SK-N-SH treated with all-trans-retinoic acid at 6 μM for 48 hours (cell line): Measurements from ENCODE around the gene UNC5B.

Source experiments
- ATAC-seq: fragments of 200-7000 bp; cut with Tn5 transposase; 3 replicates; pipeline ENCODE4 v1.9.1; 2020; ENCODE audit warnings: mild to moderate bottlenecking, moderate library complexity
- ARNTL ChIP-seq: fragments of 450-650 bp; formaldehyde crosslinking; IDR thresholded peaks from 2 replicates; pipeline ENCODE4 v1.5.0; 2020; ENCODE audit warnings: low read depth, mild to moderate bottlenecking, moderate library complexity, borderline replicate concordance
- BACH2 ChIP-seq: fragments of 250-450 bp; sonication (Bioruptor Pico); IDR thresholded peaks from 2 replicates; pipeline ENCODE4 v1.9.0; 2021; ENCODE audit warnings: mild to moderate bottlenecking, borderline replicate concordance
- CSDC2 ChIP-seq: fragments of 250-450 bp; sonication (Bioruptor Pico); IDR thresholded peaks from 2 replicates; pipeline ENCODE4 v1.5.0; 2020; ENCODE audit warnings: mild to moderate bottlenecking, moderate library complexity
- ESRRG ChIP-seq: fragments of 250-450 bp; sonication (Bioruptor Pico); IDR thresholded peaks from 2 replicates; pipeline ENCODE4 v1.6.1; 2021; ENCODE audit warnings: mild to moderate bottlenecking
- GLIS3 ChIP-seq: fragments of 250-450 bp; sonication (Bioruptor Pico); IDR thresholded peaks from 2 replicates; pipeline ENCODE4 v1.5.0; 2020; ENCODE audit warnings: mild to moderate bottlenecking, moderate library complexity
- ISL1 ChIP-seq: fragments of 250-450 bp; sonication (Bioruptor Pico); IDR thresholded peaks from 2 replicates; pipeline ENCODE4 v2.1.2; 2022; ENCODE audit warnings: mild to moderate bottlenecking, moderate library complexity
- OSR1 ChIP-seq: fragments of 250-450 bp; sonication (Bioruptor Pico); IDR thresholded peaks from 2 replicates; pipeline ENCODE4 v1.8.0; 2022; ENCODE audit warnings: moderate library complexity, mild to moderate bottlenecking, inconsistent platforms
- POU6F1 ChIP-seq: fragments of 250-450 bp; sonication (Bioruptor Pico); IDR thresholded peaks from 2 replicates; pipeline ENCODE4 v1.8.0; 2021; ENCODE audit warnings: low read depth, mild to moderate bottlenecking, moderate library complexity, borderline replicate concordance
- PPARA ChIP-seq: fragments of 250-450 bp; sonication (Bioruptor Pico); IDR thresholded peaks from 2 replicates; pipeline ENCODE4 v1.5.0; 2020; ENCODE audit warnings: mild to moderate bottlenecking, borderline replicate concordance
- SNAI2 ChIP-seq: fragments of 250-450 bp; sonication (Bioruptor Pico); IDR thresholded peaks from 2 replicates; pipeline ENCODE4 v1.5.0; 2020; ENCODE audit warnings: mild to moderate bottlenecking, moderate library complexity
- TCF4 ChIP-seq: fragments of 250-450 bp; sonication (Bioruptor Pico); IDR thresholded peaks from 2 replicates; pipeline ENCODE4 v1.8.0; 2021; ENCODE audit warnings: mild to moderate bottlenecking, moderate library complexity, borderline replicate concordance
- TOX ChIP-seq: fragments of 250-450 bp; sonication (Bioruptor Pico); IDR thresholded peaks from 2 replicates; pipeline ENCODE4 v1.8.0; 2021; ENCODE audit warnings: mild to moderate bottlenecking, moderate library complexity, borderline replicate concordance
- ZC3H10 ChIP-seq: fragments of 250-450 bp; sonication (Bioruptor Pico); IDR thresholded peaks from 2 replicates; pipeline ENCODE4 v1.5.1; 2021; ENCODE audit warnings: mild to moderate bottlenecking, moderate library complexity
- ZFP3 ChIP-seq: fragments of 250-450 bp; sonication (Bioruptor Pico); IDR thresholded peaks from 2 replicates; pipeline ENCODE4 v1.5.0; 2020; ENCODE audit warnings: mild to moderate bottlenecking, moderate library complexity
- ZFP30 ChIP-seq: fragments of 450-650 bp; formaldehyde crosslinking; IDR thresholded peaks from 2 replicates; pipeline ENCODE4 v1.5.0; 2022; ENCODE audit warnings: mild to moderate bottlenecking, moderate library complexity
- ZNF565 ChIP-seq: fragments of 450-650 bp; formaldehyde crosslinking; conservative IDR thresholded peaks from 2 replicates; pipeline ENCODE4 v1.5.0; 2020; ENCODE audit warnings: low read depth, mild to moderate bottlenecking, moderate library complexity
- ZNF70 ChIP-seq: fragments of 450-650 bp; formaldehyde crosslinking; IDR thresholded peaks from 2 replicates; pipeline ENCODE4 v1.5.0; 2020; ENCODE audit warnings: mild to moderate bottlenecking, moderate library complexity
- ZNF8 ChIP-seq: fragments of 450-650 bp; formaldehyde crosslinking; IDR thresholded peaks from 2 replicates; pipeline ENCODE4 v1.5.0; 2020; ENCODE audit warnings: mild to moderate bottlenecking, moderate library complexity
- TF ChIP-seq, protein P1 (sequence below): fragments of 250-450 bp; sonication (Bioruptor Pico); IDR thresholded peaks from 2 replicates; pipeline ENCODE4 v1.5.1; 2020; ENCODE audit warnings: low read depth, mild to moderate bottlenecking, moderate library complexity
- TF ChIP-seq, protein P2 (sequence below): fragments of 250-450 bp; sonication (Bioruptor Pico); IDR thresholded peaks from 2 replicates; pipeline ENCODE4 v1.5.0; 2020; ENCODE audit warnings: mild to moderate bottlenecking, moderate library complexity
- TF ChIP-seq, protein P3 (sequence below): fragments of 250-450 bp; sonication (Bioruptor Pico); IDR thresholded peaks from 2 replicates; pipeline ENCODE4 v1.5.1; 2021; ENCODE audit warnings: mild to moderate bottlenecking, moderate library complexity

UNC5B gene

GRCh38 chr10:71220689-71221540 is 8.5 kb downstream of the UNC5B start:
- TF ChIP-seq ZFP3 (CRISPR knock-in tag) = no peak
- TF ChIP-seq ZNF565 = no peak
- no peak for TF ChIP-seq ZFP30 (CRISPR knock-in tag)
- TF ChIP-seq ZNF8 (CRISPR knock-in tag) = no peak
- TF ChIP-seq TCF4 (CRISPR knock-in tag) = no peak
- TF ChIP-seq GLIS3 (CRISPR knock-in tag) = no peak
- TF ChIP-seq POU6F1 (CRISPR knock-in tag) = no peak
- TF ChIP-seq, all 23 proteins: peak for 0
- ATAC-seq = no peak

DNA sequence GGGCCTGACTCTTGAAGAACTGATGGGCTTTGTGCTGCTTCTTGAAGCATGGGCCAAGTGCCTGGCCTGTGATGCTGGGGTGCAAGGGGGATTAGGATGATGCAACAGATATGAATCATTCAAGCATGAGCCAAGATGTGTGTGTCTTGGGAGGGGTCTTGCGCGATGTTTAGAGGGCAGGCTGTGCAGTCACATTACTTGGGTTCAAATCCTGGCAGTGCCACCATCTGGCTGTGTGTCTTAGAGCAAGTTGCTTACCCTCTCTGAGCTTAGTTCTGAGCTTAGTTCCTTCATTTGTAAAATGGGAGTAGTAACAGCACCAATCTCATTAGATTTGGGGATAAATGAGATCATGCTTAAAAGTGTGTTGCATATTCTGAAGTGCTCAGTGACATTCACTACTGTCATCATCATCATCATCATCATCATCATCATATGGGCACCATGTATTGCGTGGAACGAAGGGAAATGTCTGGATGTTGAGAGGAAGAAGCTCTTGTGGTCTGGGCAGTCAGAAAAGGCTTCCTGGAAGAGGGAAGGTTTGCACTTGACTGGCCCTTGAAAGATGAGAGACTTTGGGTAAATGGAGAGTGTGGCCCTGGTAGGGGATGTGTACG is 9.3 kb downstream of the UNC5B start:
- no peak for ATAC-seq
- TF ChIP-seq TCF4 (CRISPR knock-in tag) (no peak), POU6F1 (CRISPR knock-in tag) (no peak), ZFP3 (CRISPR knock-in tag) (no peak), CSDC2 (CRISPR knock-in tag) (no peak), ZFP30 (CRISPR knock-in tag) (no peak), ISL1 (no peak), ARNTL (CRISPR knock-in tag) (no peak), ZNF8 (CRISPR knock-in tag) (no peak), BACH2 (no peak)
- TF ChIP-seq, protein P1, sequence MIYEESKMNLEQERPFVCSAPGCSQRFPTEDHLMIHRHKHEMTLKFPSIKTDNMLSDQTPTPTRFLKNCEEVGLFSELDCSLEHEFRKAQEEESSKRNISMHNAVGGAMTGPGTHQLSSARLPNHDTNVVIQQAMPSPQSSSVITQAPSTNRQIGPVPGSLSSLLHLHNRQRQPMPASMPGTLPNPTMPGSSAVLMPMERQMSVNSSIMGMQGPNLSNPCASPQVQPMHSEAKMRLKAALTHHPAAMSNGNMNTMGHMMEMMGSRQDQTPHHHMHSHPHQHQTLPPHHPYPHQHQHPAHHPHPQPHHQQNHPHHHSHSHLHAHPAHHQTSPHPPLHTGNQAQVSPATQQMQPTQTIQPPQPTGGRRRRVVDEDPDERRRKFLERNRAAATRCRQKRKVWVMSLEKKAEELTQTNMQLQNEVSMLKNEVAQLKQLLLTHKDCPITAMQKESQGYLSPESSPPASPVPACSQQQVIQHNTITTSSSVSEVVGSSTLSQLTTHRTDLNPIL = no peak

DNA sequence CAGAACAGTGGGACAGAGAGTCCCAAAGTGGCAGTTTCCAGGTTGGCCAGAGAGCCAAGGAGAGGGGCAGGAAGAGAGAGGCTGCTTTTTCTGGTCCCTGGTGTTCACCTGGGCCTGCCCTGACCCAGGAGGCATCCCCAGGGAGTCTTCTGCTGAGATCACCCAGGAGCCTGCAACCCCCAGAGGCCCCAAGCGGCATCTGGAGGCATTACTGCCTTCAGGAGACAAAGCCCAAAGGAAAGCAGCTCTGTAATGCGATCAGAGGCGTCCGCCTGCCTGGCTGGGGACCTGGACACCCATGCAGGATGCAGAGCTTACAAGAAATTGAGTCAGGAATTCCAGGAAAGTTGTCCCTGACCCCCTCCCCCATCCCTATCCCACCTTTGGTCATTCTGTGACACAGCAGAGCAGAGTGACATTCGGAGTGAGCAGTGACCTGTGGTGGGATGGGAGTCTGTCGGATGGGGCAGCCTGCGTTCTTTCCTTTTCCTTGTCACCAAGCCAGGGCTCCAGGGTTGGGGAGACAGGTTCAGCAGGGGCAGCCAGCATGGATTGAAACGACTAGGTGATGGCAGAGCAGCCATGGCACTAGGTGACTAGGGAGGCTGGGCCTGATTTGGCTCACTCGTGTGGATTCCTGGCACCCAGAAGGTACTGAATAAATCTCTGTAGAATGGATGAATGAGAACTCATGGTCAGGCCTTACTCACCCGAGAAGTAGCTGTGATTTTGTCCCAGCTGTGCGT is 10.4 kb downstream of the UNC5B start:
- peak; percentile 55 for ATAC-seq
- TF ChIP-seq, protein P2, sequence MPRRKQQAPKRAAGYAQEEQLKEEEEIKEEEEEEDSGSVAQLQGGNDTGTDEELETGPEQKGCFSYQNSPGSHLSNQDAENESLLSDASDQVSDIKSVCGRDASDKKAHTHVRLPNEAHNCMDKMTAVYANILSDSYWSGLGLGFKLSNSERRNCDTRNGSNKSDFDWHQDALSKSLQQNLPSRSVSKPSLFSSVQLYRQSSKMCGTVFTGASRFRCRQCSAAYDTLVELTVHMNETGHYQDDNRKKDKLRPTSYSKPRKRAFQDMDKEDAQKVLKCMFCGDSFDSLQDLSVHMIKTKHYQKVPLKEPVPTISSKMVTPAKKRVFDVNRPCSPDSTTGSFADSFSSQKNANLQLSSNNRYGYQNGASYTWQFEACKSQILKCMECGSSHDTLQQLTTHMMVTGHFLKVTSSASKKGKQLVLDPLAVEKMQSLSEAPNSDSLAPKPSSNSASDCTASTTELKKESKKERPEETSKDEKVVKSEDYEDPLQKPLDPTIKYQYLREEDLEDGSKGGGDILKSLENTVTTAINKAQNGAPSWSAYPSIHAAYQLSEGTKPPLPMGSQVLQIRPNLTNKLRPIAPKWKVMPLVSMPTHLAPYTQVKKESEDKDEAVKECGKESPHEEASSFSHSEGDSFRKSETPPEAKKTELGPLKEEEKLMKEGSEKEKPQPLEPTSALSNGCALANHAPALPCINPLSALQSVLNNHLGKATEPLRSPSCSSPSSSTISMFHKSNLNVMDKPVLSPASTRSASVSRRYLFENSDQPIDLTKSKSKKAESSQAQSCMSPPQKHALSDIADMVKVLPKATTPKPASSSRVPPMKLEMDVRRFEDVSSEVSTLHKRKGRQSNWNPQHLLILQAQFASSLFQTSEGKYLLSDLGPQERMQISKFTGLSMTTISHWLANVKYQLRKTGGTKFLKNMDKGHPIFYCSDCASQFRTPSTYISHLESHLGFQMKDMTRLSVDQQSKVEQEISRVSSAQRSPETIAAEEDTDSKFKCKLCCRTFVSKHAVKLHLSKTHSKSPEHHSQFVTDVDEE (CRISPR knock-in tag) = no peak
- no peak for TF ChIP-seq ZFP30 (CRISPR knock-in tag)
- TF ChIP-seq PPARA = no peak
- no peak for TF ChIP-seq BACH2
- no peak for TF ChIP-seq ZFP3 (CRISPR knock-in tag)
- no peak for TF ChIP-seq SNAI2 (CRISPR knock-in tag)
- no peak for TF ChIP-seq ISL1
- TF ChIP-seq ARNTL (CRISPR knock-in tag) = no peak
- no peak for TF ChIP-seq CSDC2 (CRISPR knock-in tag)
- TF ChIP-seq, protein P1 = no peak
- no peak for TF ChIP-seq ZNF8 (CRISPR knock-in tag)
- TF ChIP-seq ESRRG (CRISPR knock-in tag) = no peak
- TF ChIP-seq ZC3H10 = no peak
- TF ChIP-seq OSR1 (CRISPR knock-in tag) = no peak
- TF ChIP-seq POU6F1 (CRISPR knock-in tag) = no peak
- no peak for TF ChIP-seq ZNF70 (CRISPR knock-in tag)
- TF ChIP-seq TOX = no peak
- TF ChIP-seq, protein P3, sequence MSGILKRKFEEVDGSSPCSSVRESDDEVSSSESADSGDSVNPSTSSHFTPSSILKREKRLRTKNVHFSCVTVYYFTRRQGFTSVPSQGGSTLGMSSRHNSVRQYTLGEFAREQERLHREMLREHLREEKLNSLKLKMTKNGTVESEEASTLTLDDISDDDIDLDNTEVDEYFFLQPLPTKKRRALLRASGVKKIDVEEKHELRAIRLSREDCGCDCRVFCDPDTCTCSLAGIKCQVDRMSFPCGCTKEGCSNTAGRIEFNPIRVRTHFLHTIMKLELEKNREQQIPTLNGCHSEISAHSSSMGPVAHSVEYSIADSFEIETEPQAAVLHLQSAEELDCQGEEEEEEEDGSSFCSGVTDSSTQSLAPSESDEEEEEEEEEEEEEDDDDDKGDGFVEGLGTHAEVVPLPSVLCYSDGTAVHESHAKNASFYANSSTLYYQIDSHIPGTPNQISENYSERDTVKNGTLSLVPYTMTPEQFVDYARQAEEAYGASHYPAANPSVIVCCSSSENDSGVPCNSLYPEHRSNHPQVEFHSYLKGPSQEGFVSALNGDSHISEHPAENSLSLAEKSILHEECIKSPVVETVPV (CRISPR knock-in tag) = no peak
